ENCODE results near the gene DIS3L2. TPM values are rescaled to one million over a fixed set of nuclear protein-coding genes. Genes with fewer than 3 reads are reported as not detected.

The DIS3L2 gene
- total RNA-seq, 2 donors from 2014 or later: 39.5 to 42.4 TPM

DNA sequence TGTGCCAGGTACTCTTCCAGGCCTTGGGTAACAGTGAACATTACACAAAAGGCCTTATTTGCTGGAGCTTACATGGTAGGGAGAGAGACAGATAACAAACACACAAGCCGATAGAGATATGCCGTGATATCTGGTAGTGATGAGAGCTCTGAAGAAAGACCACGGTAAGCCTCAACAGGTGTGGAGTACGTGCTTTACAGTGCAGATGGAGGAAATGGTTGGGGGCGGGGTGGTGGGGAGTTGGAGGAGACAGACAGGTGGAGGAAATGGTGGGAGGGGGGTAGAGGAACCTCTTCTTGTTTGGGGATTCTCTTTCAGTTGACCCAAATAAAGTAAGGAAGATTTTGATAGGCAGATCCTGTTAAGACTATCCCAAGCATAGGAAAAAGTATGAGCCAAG is 276.0 kb downstream of the DIS3L2 start:
- H3K9ac ChIP-seq (ENCODE audit: extremely low read depth, low read length, poor library complexity, severe bottlenecking): no peak overlapping the region
- Mint-ChIP-seq H3K36me3 (ENCODE audit: low read depth) (peaks cover 3% of the 10 kb centered on the region), H3K4me1 (peaks cover 25% of the 10 kb centered on the region), H3K4me3 (no peak overlapping the region), H3K9me3 (no peaks in the 10 kb centered on the region), H3K27ac (no peak overlapping the region), H3K27me3 (ENCODE audit: insufficient read depth) (peaks cover 8% of the 10 kb centered on the region)
- WGBS, 2 experiments (ENCODE audit: insufficient coverage in 1 of 2, insufficient read length in 1 of 2): 90 to 95% methylated on average over 2 to 5 of the region's 5 CpGs
- no peaks in the 10 kb centered on the region for H3K9me3 ChIP-seq (ENCODE audit: control insufficient read depth, low read length)
- H3K4me1 ChIP-seq (ENCODE audit: control insufficient read depth, insufficient read depth, low read length): no peaks in the 10 kb centered on the region
- H3K36me3 ChIP-seq (ENCODE audit: control insufficient read depth, insufficient read depth, low read length): no peaks in the 10 kb centered on the region
- H3K27me3 ChIP-seq (ENCODE audit: control insufficient read depth, insufficient read depth, low read length, poor library complexity, severe bottlenecking): peaks cover 35% of the 10 kb centered on the region
- no peak for DNase-seq
- no peak overlapping the region for H3K4me3 ChIP-seq (ENCODE audit: low read length)
- H3K27ac ChIP-seq (ENCODE audit: low read depth, low read length): no peak overlapping the region
- TF ChIP-seq, protein P1, sequence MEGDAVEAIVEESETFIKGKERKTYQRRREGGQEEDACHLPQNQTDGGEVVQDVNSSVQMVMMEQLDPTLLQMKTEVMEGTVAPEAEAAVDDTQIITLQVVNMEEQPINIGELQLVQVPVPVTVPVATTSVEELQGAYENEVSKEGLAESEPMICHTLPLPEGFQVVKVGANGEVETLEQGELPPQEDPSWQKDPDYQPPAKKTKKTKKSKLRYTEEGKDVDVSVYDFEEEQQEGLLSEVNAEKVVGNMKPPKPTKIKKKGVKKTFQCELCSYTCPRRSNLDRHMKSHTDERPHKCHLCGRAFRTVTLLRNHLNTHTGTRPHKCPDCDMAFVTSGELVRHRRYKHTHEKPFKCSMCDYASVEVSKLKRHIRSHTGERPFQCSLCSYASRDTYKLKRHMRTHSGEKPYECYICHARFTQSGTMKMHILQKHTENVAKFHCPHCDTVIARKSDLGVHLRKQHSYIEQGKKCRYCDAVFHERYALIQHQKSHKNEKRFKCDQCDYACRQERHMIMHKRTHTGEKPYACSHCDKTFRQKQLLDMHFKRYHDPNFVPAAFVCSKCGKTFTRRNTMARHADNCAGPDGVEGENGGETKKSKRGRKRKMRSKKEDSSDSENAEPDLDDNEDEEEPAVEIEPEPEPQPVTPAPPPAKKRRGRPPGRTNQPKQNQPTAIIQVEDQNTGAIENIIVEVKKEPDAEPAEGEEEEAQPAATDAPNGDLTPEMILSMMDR (conservative IDR thresholded peaks at IDR 0.05): no peak

DNA sequence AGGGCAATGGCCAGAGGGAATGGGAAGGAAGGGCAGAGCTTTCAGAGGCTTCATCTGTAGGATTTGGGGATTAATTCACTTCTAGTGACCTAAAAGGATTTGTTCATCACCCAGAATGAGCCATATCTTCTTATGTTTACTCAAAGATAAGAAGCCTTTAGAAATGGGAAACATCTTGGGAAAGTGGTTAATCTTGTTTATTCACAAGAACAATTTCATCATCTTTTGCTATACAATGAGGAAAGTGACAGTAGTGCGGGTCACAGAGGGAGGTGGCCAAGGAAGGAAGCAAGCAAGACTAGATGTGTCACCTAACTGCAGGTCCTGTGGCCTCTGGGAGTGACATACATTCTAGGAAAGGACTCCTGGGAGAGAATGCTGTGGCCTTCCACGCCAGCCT is 276.6 kb downstream of the DIS3L2 start:
- TF ChIP-seq, protein P1 (conservative IDR thresholded peaks at IDR 0.05): no peak
- Histone ChIP-seq H3K36me3 (ENCODE audit: control insufficient read depth, insufficient read depth, low read length) (no peaks in the 10 kb centered on the region), H3K27ac (ENCODE audit: low read depth, low read length) (no peak overlapping the region), H3K4me3 (ENCODE audit: low read length) (no peak overlapping the region), H3K9ac (ENCODE audit: extremely low read depth, low read length, poor library complexity, severe bottlenecking) (no peak overlapping the region), H3K9me3 (ENCODE audit: control insufficient read depth, low read length) (no peaks in the 10 kb centered on the region), H3K4me1 (ENCODE audit: control insufficient read depth, insufficient read depth, low read length) (no peaks in the 10 kb centered on the region), H3K27me3 (ENCODE audit: control insufficient read depth, insufficient read depth, low read length, poor library complexity, severe bottlenecking) (peaks cover 35% of the 10 kb centered on the region)
- Mint-ChIP-seq H3K9me3 (no peaks in the 10 kb centered on the region), H3K27ac (no peak overlapping the region), H3K4me3 (no peak overlapping the region), H3K4me1 (peaks cover 25% of the 10 kb centered on the region), H3K27me3 (ENCODE audit: insufficient read depth) (peaks cover 8% of the 10 kb centered on the region), H3K36me3 (ENCODE audit: low read depth) (peaks cover 3% of the 10 kb centered on the region)
- WGBS, 2 experiments (ENCODE audit: insufficient coverage in 1 of 2, insufficient read length in 1 of 2): 88 to 94% methylated on average over 2 of the region's 2 CpGs
- DNase-seq: no peak

DNA sequence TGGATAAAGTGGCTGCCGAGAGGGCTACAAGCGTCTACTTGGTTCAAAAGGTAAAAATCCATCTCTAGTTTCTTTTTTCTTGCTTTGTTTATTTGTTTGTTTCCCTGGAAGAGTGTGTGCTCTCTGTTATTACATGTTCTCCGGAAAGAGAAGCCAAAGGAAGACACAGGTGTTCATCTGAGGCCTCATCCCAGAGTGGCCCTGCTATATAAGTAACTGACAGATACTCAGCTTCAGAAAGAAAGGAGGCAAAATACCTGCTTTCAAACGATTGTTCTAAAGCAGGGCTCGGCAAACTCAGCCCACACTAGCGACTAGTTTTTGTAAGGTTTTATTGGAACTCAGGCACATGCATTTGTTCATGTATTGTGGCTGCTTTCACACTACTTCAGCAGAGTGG is 277.1 kb downstream of the DIS3L2 start:
- Mint-ChIP-seq H3K27ac (no peak overlapping the region), H3K4me3 (no peak overlapping the region), H3K9me3 (no peaks in the 10 kb centered on the region), H3K4me1 (peaks cover 20% of the 10 kb centered on the region), H3K27me3 (ENCODE audit: insufficient read depth) (peaks cover 8% of the 10 kb centered on the region), H3K36me3 (ENCODE audit: low read depth) (peaks cover 3% of the 10 kb centered on the region)
- Histone ChIP-seq H3K27ac (ENCODE audit: low read depth, low read length) (no peak overlapping the region), H3K4me1 (ENCODE audit: control insufficient read depth, insufficient read depth, low read length) (no peaks in the 10 kb centered on the region), H3K27me3 (ENCODE audit: control insufficient read depth, insufficient read depth, low read length, poor library complexity, severe bottlenecking) (peaks cover 38% of the 10 kb centered on the region), H3K9me3 (ENCODE audit: control insufficient read depth, low read length) (no peaks in the 10 kb centered on the region), H3K9ac (ENCODE audit: extremely low read depth, low read length, poor library complexity, severe bottlenecking) (no peak overlapping the region), H3K36me3 (ENCODE audit: control insufficient read depth, insufficient read depth, low read length) (no peaks in the 10 kb centered on the region), H3K4me3 (ENCODE audit: low read length) (no peak overlapping the region)
- TF ChIP-seq, protein P1 (conservative IDR thresholded peaks at IDR 0.05): no peak
- no peak for DNase-seq
- WGBS, 2 experiments (ENCODE audit: insufficient coverage in 1 of 2, insufficient read length in 1 of 2): 87 to 92% methylated on average over 6 of the region's 6 CpGs

Measured in endodermal cell (in vitro differentiated cells).